C4-2B (cell line): ENCODE data around the gene TMEM218.

Experiments used
- CTCF ChIP-seq: fragments of 450-650 bp; conservative IDR thresholded peaks from 2 replicates; pipeline ENCODE4 v1.5.1; 2017; ENCODE audit warnings: mild to moderate bottlenecking
- ZFX ChIP-seq: fragments of 450-650 bp; IDR thresholded peaks from 2 replicates; pipeline ENCODE4 v1.6.1; 2017

GRCh38 chr11:125132596-125132995 lies 21.2 kb upstream of the TMEM218 start:
- no peak for TF ChIP-seq CTCF
- TF ChIP-seq ZFX: no peak
